ENCODE measurements around the gene CDK5RAP2. TPM values are rescaled to one million over a fixed set of nuclear protein-coding genes. Genes with fewer than 3 reads are reported as not detected.

CDK5RAP2 gene
- total and polyA plus RNA-seq, 2 experiments from 2014 or later: 52.6 to 77.0 TPM

- no peak overlapping the region for H3K4me3 ChIP-seq
- H3K4me2 ChIP-seq (ENCODE audit: unreplicated experiment): no peak overlapping the region
- H3K36me3 ChIP-seq (ENCODE audit: low read depth): peaks cover 16% of the 10 kb centered on the region; the same call in 1 of the 2 replicates
- 98 to 100% methylated on average over 1 of the region's 1 CpG for WGBS, 2 experiments (ENCODE audit: low coverage in 1 of 2, low lambda C conversion rate in 2 of 2, missing lambda C conversion rate in 2 of 2)
- H3K9me2 ChIP-seq (ENCODE audit: insufficient read depth): no peaks in the 10 kb centered on the region
- H3K9me3 ChIP-seq (ENCODE audit: low read depth): no peaks in the 10 kb centered on the region
- H3K27ac ChIP-seq: no peak overlapping the region
- H3F3A ChIP-seq (ENCODE audit: insufficient read depth): no peaks in the 10 kb centered on the region
- H3K4me1 ChIP-seq (ENCODE audit: insufficient read depth): no peaks in the 10 kb centered on the region
- peaks cover 38% of the 10 kb centered on the region for H3K79me2 ChIP-seq (ENCODE audit: insufficient read depth)
- H4K20me1 ChIP-seq (ENCODE audit: insufficient read depth): no peaks in the 10 kb centered on the region
- H3K27me3 ChIP-seq (replicated peaks; ENCODE audit: insufficient read depth): no peaks in the 10 kb centered on the region
- in situ Hi-C loops (cut with MboI): no loop called here
- TF ChIP-seq EZH2 (IDR thresholded peaks at IDR 0.05; ENCODE audit: insufficient read depth, poor library complexity, severe bottlenecking) (no peak), EZH2phosphoT487 (IDR thresholded peaks at IDR 0.05; ENCODE audit: insufficient read depth, low read depth) (no peak)
- DNase-seq: no peak
- H3K9ac ChIP-seq: no peak overlapping the region
- H2AFZ ChIP-seq: no peak overlapping the region
Observed at GRCh38 chr9:120561709-120562108, 18.3 kb downstream of the CDK5RAP2 start.

GRCh38 chr9:120559546-120559945, 20.4 kb downstream of the CDK5RAP2 start:
- no peaks in the 10 kb centered on the region for H3K4me1 ChIP-seq (ENCODE audit: insufficient read depth)
- no peak overlapping the region for H3K27ac ChIP-seq
- no peak overlapping the region for H3K4me3 ChIP-seq
- in situ Hi-C loops (cut with MboI): no loop called here
- no peaks in the 10 kb centered on the region for H3F3A ChIP-seq (ENCODE audit: insufficient read depth)
- peaks cover 39% of the 10 kb centered on the region for H3K79me2 ChIP-seq (ENCODE audit: insufficient read depth)
- H3K9me3 ChIP-seq (ENCODE audit: low read depth): no peaks in the 10 kb centered on the region
- no peak overlapping the region for H2AFZ ChIP-seq
- H3K4me2 ChIP-seq (ENCODE audit: unreplicated experiment): no peak overlapping the region
- no peaks in the 10 kb centered on the region for H3K36me3 ChIP-seq (ENCODE audit: low read depth)
- H3K9me2 ChIP-seq (ENCODE audit: insufficient read depth): no peaks in the 10 kb centered on the region
- no peak overlapping the region for H3K9ac ChIP-seq
- no peaks in the 10 kb centered on the region for H3K27me3 ChIP-seq (replicated peaks; ENCODE audit: insufficient read depth)
- 38 to 62% methylated on average over 1 of the region's 1 CpG for WGBS, 2 experiments (ENCODE audit: low coverage in 1 of 2, low lambda C conversion rate in 2 of 2, missing lambda C conversion rate in 2 of 2)
- H4K20me1 ChIP-seq (ENCODE audit: insufficient read depth): no peaks in the 10 kb centered on the region
- DNase-seq: no peak
- TF ChIP-seq EZH2 (IDR thresholded peaks at IDR 0.05; ENCODE audit: insufficient read depth, poor library complexity, severe bottlenecking): no peak

- Histone ChIP-seq H3K9me3 (ENCODE audit: low read depth) (no peaks in the 10 kb centered on the region), H3K9ac (no peak overlapping the region), H3K4me2 (ENCODE audit: unreplicated experiment) (no peak overlapping the region), H3K4me3 (no peak overlapping the region), H2AFZ (no peak overlapping the region), H3K36me3 (ENCODE audit: low read depth) (no peaks in the 10 kb centered on the region), H3F3A (ENCODE audit: insufficient read depth) (no peaks in the 10 kb centered on the region), H3K4me1 (ENCODE audit: insufficient read depth) (no peaks in the 10 kb centered on the region), H3K79me2 (ENCODE audit: insufficient read depth) (peaks cover 37% of the 10 kb centered on the region), H4K20me1 (ENCODE audit: insufficient read depth) (no peaks in the 10 kb centered on the region), H3K9me2 (ENCODE audit: insufficient read depth) (no peaks in the 10 kb centered on the region), H3K27ac (no peak overlapping the region), H3K27me3 (replicated peaks; ENCODE audit: insufficient read depth) (no peaks in the 10 kb centered on the region)
- in situ Hi-C loops (cut with MboI): no loop called here
- DNase-seq: no peak
- TF ChIP-seq EZH2phosphoT487 (IDR thresholded peaks at IDR 0.05; ENCODE audit: insufficient read depth, low read depth) (no peak), EZH2 (IDR thresholded peaks at IDR 0.05; ENCODE audit: insufficient read depth, poor library complexity, severe bottlenecking) (no peak)
- WGBS, 2 experiments (ENCODE audit: low coverage in 1 of 2, low lambda C conversion rate in 2 of 2, missing lambda C conversion rate in 2 of 2): 83 to 86% methylated on average over 3 of the region's 3 CpGs
Observed at GRCh38 chr9:120558454-120558853, 21.5 kb downstream of the CDK5RAP2 start.

GRCh38 chr9:120557205-120557604, 22.8 kb downstream of the CDK5RAP2 start:
- no peak overlapping the region for H3K9ac ChIP-seq
- DNase-seq: no peak
- no peak overlapping the region for H2AFZ ChIP-seq
- TF ChIP-seq EZH2 (IDR thresholded peaks at IDR 0.05; ENCODE audit: insufficient read depth, poor library complexity, severe bottlenecking) (no peak), EZH2phosphoT487 (IDR thresholded peaks at IDR 0.05; ENCODE audit: insufficient read depth, low read depth) (no peak)
- H3K79me2 ChIP-seq (ENCODE audit: insufficient read depth): peaks cover 24% of the 10 kb centered on the region
- in situ Hi-C loops (cut with MboI): no loop called here
- H3K4me3 ChIP-seq: no peak overlapping the region
- no peak overlapping the region for H3K4me2 ChIP-seq (ENCODE audit: unreplicated experiment)
- H3K27me3 ChIP-seq (replicated peaks; ENCODE audit: insufficient read depth): no peaks in the 10 kb centered on the region
- no peaks in the 10 kb centered on the region for H3K9me2 ChIP-seq (ENCODE audit: insufficient read depth)
- H3K36me3 ChIP-seq (ENCODE audit: low read depth): no peaks in the 10 kb centered on the region
- no peaks in the 10 kb centered on the region for H3K9me3 ChIP-seq (ENCODE audit: low read depth)
- H3K27ac ChIP-seq: no peak overlapping the region
- H3F3A ChIP-seq (ENCODE audit: insufficient read depth): no peaks in the 10 kb centered on the region
- H4K20me1 ChIP-seq (ENCODE audit: insufficient read depth): no peaks in the 10 kb centered on the region
- H3K4me1 ChIP-seq (ENCODE audit: insufficient read depth): no peaks in the 10 kb centered on the region
- WGBS, 2 experiments (ENCODE audit: low coverage in 1 of 2, low lambda C conversion rate in 2 of 2, missing lambda C conversion rate in 2 of 2): 48 to 50% methylated on average over 2 of the region's 2 CpGs

GRCh38 chr9:120556775-120557174, 23.2 kb downstream of the CDK5RAP2 start:
- H3K9me2 ChIP-seq (ENCODE audit: insufficient read depth): no peaks in the 10 kb centered on the region
- no peaks in the 10 kb centered on the region for H4K20me1 ChIP-seq (ENCODE audit: insufficient read depth)
- no peaks in the 10 kb centered on the region for H3K9me3 ChIP-seq (ENCODE audit: low read depth)
- 87 to 90% methylated on average over 3 of the region's 3 CpGs for WGBS, 2 experiments (ENCODE audit: low coverage in 1 of 2, low lambda C conversion rate in 2 of 2, missing lambda C conversion rate in 2 of 2)
- H3K79me2 ChIP-seq (ENCODE audit: insufficient read depth): peaks cover 24% of the 10 kb centered on the region
- H3K27me3 ChIP-seq (replicated peaks; ENCODE audit: insufficient read depth): no peaks in the 10 kb centered on the region
- DNase-seq: no peak
- in situ Hi-C loops (cut with MboI): no loop called here
- TF ChIP-seq EZH2 (IDR thresholded peaks at IDR 0.05; ENCODE audit: insufficient read depth, poor library complexity, severe bottlenecking) (no peak), EZH2phosphoT487 (IDR thresholded peaks at IDR 0.05; ENCODE audit: insufficient read depth, low read depth) (no peak)
- no peak overlapping the region for H2AFZ ChIP-seq
- H3K27ac ChIP-seq: no peak overlapping the region
- no peak overlapping the region for H3K9ac ChIP-seq
- H3K36me3 ChIP-seq (ENCODE audit: low read depth): no peaks in the 10 kb centered on the region
- H3K4me1 ChIP-seq (ENCODE audit: insufficient read depth): no peaks in the 10 kb centered on the region
- H3K4me3 ChIP-seq: no peak overlapping the region
- no peak overlapping the region for H3K4me2 ChIP-seq (ENCODE audit: unreplicated experiment)
- no peaks in the 10 kb centered on the region for H3F3A ChIP-seq (ENCODE audit: insufficient read depth)
